AG09319 (cell line): ENCODE measurements around the gene OLFML1.
A peak's percentile ranks its signal among the peaks of the same experiment; 100 is the strongest.

Experiments
- DNase-seq: peaks from one replicate; pipeline ENCODE4 v3.0.0-alpha.2; 2010; ENCODE audit warnings: low read depth; ENCODE audit errors: extremely low read depth
- TF ChIP-seq, protein P1 (sequence below): IDR thresholded peaks from 2 replicates; pipeline ENCODE4 v1.5.1; 2011; ENCODE audit warnings: low read depth, mild to moderate bottlenecking, inconsistent platforms, low read length, moderate library complexity

OLFML1 gene

DNA sequence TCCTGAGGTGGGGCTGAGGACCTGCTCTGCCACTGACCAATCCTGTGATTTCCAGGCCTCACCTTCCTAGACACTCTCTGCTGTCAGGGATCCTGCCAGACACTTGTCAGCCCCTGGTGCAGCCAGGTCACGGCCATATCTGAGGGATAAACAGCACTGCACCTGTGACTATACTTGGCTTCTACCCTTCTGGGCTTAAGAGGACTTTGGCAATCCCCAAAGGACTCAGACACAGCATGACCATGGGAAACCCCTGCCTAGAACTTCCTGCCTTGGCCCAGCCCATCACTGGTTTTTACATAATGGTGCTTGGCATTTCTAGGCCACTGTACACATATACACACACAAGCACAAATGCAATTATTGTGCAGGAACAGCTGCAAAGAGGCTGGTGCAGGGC lies 11.6 kb upstream of the OLFML1 start:
- no peak for DNase-seq
- TF ChIP-seq, protein P1, sequence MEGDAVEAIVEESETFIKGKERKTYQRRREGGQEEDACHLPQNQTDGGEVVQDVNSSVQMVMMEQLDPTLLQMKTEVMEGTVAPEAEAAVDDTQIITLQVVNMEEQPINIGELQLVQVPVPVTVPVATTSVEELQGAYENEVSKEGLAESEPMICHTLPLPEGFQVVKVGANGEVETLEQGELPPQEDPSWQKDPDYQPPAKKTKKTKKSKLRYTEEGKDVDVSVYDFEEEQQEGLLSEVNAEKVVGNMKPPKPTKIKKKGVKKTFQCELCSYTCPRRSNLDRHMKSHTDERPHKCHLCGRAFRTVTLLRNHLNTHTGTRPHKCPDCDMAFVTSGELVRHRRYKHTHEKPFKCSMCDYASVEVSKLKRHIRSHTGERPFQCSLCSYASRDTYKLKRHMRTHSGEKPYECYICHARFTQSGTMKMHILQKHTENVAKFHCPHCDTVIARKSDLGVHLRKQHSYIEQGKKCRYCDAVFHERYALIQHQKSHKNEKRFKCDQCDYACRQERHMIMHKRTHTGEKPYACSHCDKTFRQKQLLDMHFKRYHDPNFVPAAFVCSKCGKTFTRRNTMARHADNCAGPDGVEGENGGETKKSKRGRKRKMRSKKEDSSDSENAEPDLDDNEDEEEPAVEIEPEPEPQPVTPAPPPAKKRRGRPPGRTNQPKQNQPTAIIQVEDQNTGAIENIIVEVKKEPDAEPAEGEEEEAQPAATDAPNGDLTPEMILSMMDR: no peak

GRCh38 chr11:7480113-7480512 lies 5.2 kb upstream of the OLFML1 start:
- TF ChIP-seq, protein P1: no peak
- DNase-seq: peak; percentile 32

DNA sequence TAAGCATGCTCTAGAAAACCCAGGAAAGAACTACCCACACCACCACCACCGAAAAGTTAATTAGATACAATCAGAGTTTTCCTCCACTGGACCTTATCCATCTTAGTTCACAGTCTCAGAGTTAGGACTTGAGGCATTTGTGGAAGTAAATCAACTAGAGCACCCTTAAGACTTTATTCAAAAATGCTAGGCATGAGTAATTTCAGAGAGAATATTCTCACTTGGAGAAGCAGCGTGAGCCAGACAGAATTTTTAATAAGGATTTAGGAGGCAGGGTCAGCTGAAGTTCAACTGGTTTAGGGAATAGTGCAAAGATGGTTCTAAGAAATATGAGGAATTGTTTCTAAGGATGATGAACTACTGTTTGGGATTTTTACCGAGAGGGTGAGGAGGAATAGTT lies 1.2 kb upstream of the OLFML1 start:
- TF ChIP-seq, protein P1: no peak
- no peak for DNase-seq

DNA sequence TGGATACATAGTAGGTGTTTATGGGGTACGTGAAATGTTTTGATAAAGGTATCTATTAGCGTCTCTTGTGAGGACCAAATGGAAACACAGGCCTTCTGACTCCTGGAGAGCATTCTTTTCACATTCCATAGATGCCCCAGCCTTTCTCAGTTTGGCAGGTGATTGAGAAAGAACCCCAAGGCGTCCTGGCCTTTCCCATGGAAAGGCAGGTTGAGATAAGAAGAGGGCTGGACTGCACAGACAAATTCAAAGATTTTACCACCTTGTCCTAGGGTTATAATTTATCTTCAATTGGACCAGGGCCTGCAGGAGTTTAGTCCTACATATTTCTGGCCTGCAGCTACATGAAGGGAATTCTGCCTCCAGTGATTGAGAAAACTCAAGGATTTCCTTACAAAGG lies 661 bp upstream of the OLFML1 start:
- TF ChIP-seq, protein P1: no peak
- no peak for DNase-seq

- TF ChIP-seq, protein P1: no peak
- DNase-seq: no peak
These were observed 933 bp downstream of the OLFML1 start for GRCh38 chr11:7486098-7486780.

- TF ChIP-seq, protein P1: no peak
- DNase-seq: no peak
These were observed 1.5 kb downstream of the OLFML1 start for GRCh38 chr11:7486781-7487140.

- DNase-seq: no peak
- TF ChIP-seq, protein P1: no peak
These were observed 2.1 kb downstream of the OLFML1 start for GRCh38 chr11:7487360-7487759.
